ENCODE results near the gene FGD4.

FGD4 gene

GRCh38 chr12:32585680-32586079 is 186.3 kb downstream of the FGD4 start:
- H3K4me1 Mint-ChIP-seq (ENCODE audit: low read depth), result peaks cover 50% of the 10 kb centered on the region

GRCh38 chr12:32586390-32586789 is 187.0 kb downstream of the FGD4 start:
- H3K4me1 Mint-ChIP-seq (ENCODE audit: low read depth), result peaks cover 51% of the 10 kb centered on the region
- peaks cover 14% of the 10 kb centered on the region for H3K9me3 Mint-ChIP-seq
- H3K27ac Mint-ChIP-seq, result peak overlapping the region; percentile 49
- H3K4me3 Mint-ChIP-seq, result peak overlapping the region; percentile 6
- H3K27me3 Mint-ChIP-seq (ENCODE audit: low read depth), result no peaks in the 10 kb centered on the region
- H3K36me3 Mint-ChIP-seq (ENCODE audit: low read depth), result peaks cover 16% of the 10 kb centered on the region

More at GRCh38 chr12:32585680-32586079, 186.3 kb downstream of the FGD4 start:
- H3K36me3 Mint-ChIP-seq (ENCODE audit: low read depth), result peaks cover 16% of the 10 kb centered on the region
- no peaks in the 10 kb centered on the region for H3K27me3 Mint-ChIP-seq (ENCODE audit: low read depth)
- H3K9me3 Mint-ChIP-seq, result peaks cover 14% of the 10 kb centered on the region
- no peak overlapping the region for H3K4me3 Mint-ChIP-seq
- peak overlapping the region; percentile 41 for H3K27ac Mint-ChIP-seq

GRCh38 chr12:32587581-32588495 is 188.5 kb downstream of the FGD4 start:
- no peaks in the 10 kb centered on the region for H3K27me3 Mint-ChIP-seq (ENCODE audit: low read depth)
- H3K36me3 Mint-ChIP-seq (ENCODE audit: low read depth), result peaks cover 17% of the 10 kb centered on the region
- H3K4me1 Mint-ChIP-seq (ENCODE audit: low read depth), result peaks cover 45% of the 10 kb centered on the region
- peaks cover 14% of the 10 kb centered on the region for H3K9me3 Mint-ChIP-seq
- peak overlapping the region; percentile 61 for H3K27ac Mint-ChIP-seq
- H3K4me3 Mint-ChIP-seq, result peak overlapping the region; percentile 41

- Mint-ChIP-seq H3K4me3 (peak overlapping the region; percentile 41), H3K36me3 (ENCODE audit: low read depth) (peaks cover 17% of the 10 kb centered on the region), H3K27ac (peak overlapping the region; percentile 61), H3K27me3 (ENCODE audit: low read depth) (no peaks in the 10 kb centered on the region), H3K4me1 (ENCODE audit: low read depth) (peaks cover 41% of the 10 kb centered on the region), H3K9me3 (peaks cover 14% of the 10 kb centered on the region)
Measured at GRCh38 chr12:32588604-32589003, 189.2 kb downstream of the FGD4 start.

- Mint-ChIP-seq H3K27ac (peak overlapping the region; percentile 61), H3K27me3 (ENCODE audit: low read depth) (no peaks in the 10 kb centered on the region), H3K4me1 (ENCODE audit: low read depth) (peaks cover 37% of the 10 kb centered on the region), H3K36me3 (ENCODE audit: low read depth) (peaks cover 17% of the 10 kb centered on the region), H3K4me3 (peak overlapping the region; percentile 16), H3K9me3 (peaks cover 14% of the 10 kb centered on the region)
Measured at GRCh38 chr12:32589165-32589865, 190.0 kb downstream of the FGD4 start.

- peaks cover 7% of the 10 kb centered on the region for H3K4me1 Mint-ChIP-seq (ENCODE audit: low read depth)
- no peak overlapping the region for H3K27ac Mint-ChIP-seq
- H3K27me3 Mint-ChIP-seq (ENCODE audit: low read depth), result no peaks in the 10 kb centered on the region
- H3K36me3 Mint-ChIP-seq (ENCODE audit: low read depth), result peaks cover 1% of the 10 kb centered on the region
- no peaks in the 10 kb centered on the region for H3K9me3 Mint-ChIP-seq
- no peak overlapping the region for H3K4me3 Mint-ChIP-seq
Measured at GRCh38 chr12:32595251-32595650, 195.9 kb downstream of the FGD4 start.

- Mint-ChIP-seq H3K4me3 (no peak overlapping the region), H3K27ac (no peak overlapping the region), H3K27me3 (ENCODE audit: low read depth) (no peaks in the 10 kb centered on the region), H3K9me3 (no peaks in the 10 kb centered on the region), H3K4me1 (ENCODE audit: low read depth) (peaks cover 5% of the 10 kb centered on the region), H3K36me3 (ENCODE audit: low read depth) (peaks cover 1% of the 10 kb centered on the region)
Measured at GRCh38 chr12:32596030-32596429, 196.7 kb downstream of the FGD4 start.

- Mint-ChIP-seq H3K4me1 (ENCODE audit: low read depth) (peaks cover 3% of the 10 kb centered on the region), H3K27me3 (ENCODE audit: low read depth) (no peaks in the 10 kb centered on the region), H3K4me3 (no peak overlapping the region), H3K27ac (no peak overlapping the region), H3K9me3 (no peaks in the 10 kb centered on the region), H3K36me3 (ENCODE audit: low read depth) (no peaks in the 10 kb centered on the region)
Measured at GRCh38 chr12:32598688-32599087, 199.3 kb downstream of the FGD4 start.

GRCh38 chr12:32600681-32601080 is 201.3 kb downstream of the FGD4 start:
- no peaks in the 10 kb centered on the region for H3K27me3 Mint-ChIP-seq (ENCODE audit: low read depth)
- H3K4me1 Mint-ChIP-seq (ENCODE audit: low read depth), result peaks cover 17% of the 10 kb centered on the region
- H3K36me3 Mint-ChIP-seq (ENCODE audit: low read depth), result peaks cover 3% of the 10 kb centered on the region
- no peak overlapping the region for H3K4me3 Mint-ChIP-seq
- H3K9me3 Mint-ChIP-seq, result no peaks in the 10 kb centered on the region
- H3K27ac Mint-ChIP-seq, result no peak overlapping the region

- Mint-ChIP-seq H3K27ac (no peak overlapping the region), H3K27me3 (ENCODE audit: low read depth) (no peaks in the 10 kb centered on the region)
Measured at GRCh38 chr12:32603071-32603470, 203.7 kb downstream of the FGD4 start.

GRCh38 chr12:32603858-32604257 is 204.5 kb downstream of the FGD4 start:
- H3K27me3 Mint-ChIP-seq (ENCODE audit: low read depth), result no peaks in the 10 kb centered on the region

More at GRCh38 chr12:32603071-32603470, 203.7 kb downstream of the FGD4 start:
- Mint-ChIP-seq H3K4me3 (no peak overlapping the region), H3K4me1 (ENCODE audit: low read depth) (peaks cover 17% of the 10 kb centered on the region), H3K9me3 (no peaks in the 10 kb centered on the region), H3K36me3 (ENCODE audit: low read depth) (peaks cover 3% of the 10 kb centered on the region)

GRCh38 chr12:32604565-32604964 is 205.2 kb downstream of the FGD4 start:
- Mint-ChIP-seq H3K27me3 (ENCODE audit: low read depth) (no peaks in the 10 kb centered on the region), H3K36me3 (ENCODE audit: low read depth) (peaks cover 7% of the 10 kb centered on the region), H3K9me3 (no peaks in the 10 kb centered on the region), H3K4me3 (no peak overlapping the region), H3K4me1 (ENCODE audit: low read depth) (peaks cover 16% of the 10 kb centered on the region), H3K27ac (peak overlapping the region; percentile 54)

More at GRCh38 chr12:32603858-32604257, 204.5 kb downstream of the FGD4 start:
- peak overlapping the region; percentile 2 for H3K4me3 Mint-ChIP-seq
- no peaks in the 10 kb centered on the region for H3K9me3 Mint-ChIP-seq
- H3K4me1 Mint-ChIP-seq (ENCODE audit: low read depth), result peaks cover 16% of the 10 kb centered on the region
- peak overlapping the region; percentile 54 for H3K27ac Mint-ChIP-seq
- peaks cover 3% of the 10 kb centered on the region for H3K36me3 Mint-ChIP-seq (ENCODE audit: low read depth)

GRCh38 chr12:32605326-32606095 is 206.2 kb downstream of the FGD4 start:
- no peak overlapping the region for H3K4me3 Mint-ChIP-seq
- H3K27ac Mint-ChIP-seq, result peak overlapping the region; percentile 33
- H3K4me1 Mint-ChIP-seq (ENCODE audit: low read depth), result peaks cover 16% of the 10 kb centered on the region
- H3K36me3 Mint-ChIP-seq (ENCODE audit: low read depth), result peaks cover 7% of the 10 kb centered on the region
- H3K27me3 Mint-ChIP-seq (ENCODE audit: low read depth), result no peaks in the 10 kb centered on the region
- no peaks in the 10 kb centered on the region for H3K9me3 Mint-ChIP-seq

- Mint-ChIP-seq H3K27ac (no peak overlapping the region), H3K4me3 (no peak overlapping the region), H3K9me3 (no peaks in the 10 kb centered on the region), H3K36me3 (ENCODE audit: low read depth) (peaks cover 7% of the 10 kb centered on the region), H3K27me3 (ENCODE audit: low read depth) (no peaks in the 10 kb centered on the region), H3K4me1 (ENCODE audit: low read depth) (peaks cover 16% of the 10 kb centered on the region)
Measured at GRCh38 chr12:32606443-32606842, 207.1 kb downstream of the FGD4 start.
